ENCODE measurements around the gene PMIS2.

The PMIS2 gene

GRCh38 chr19:35556846-35557538 lies 29.0 kb upstream of the PMIS2 start:
- DNase-seq (ENCODE audit: low spot score) = no peak

GRCh38 chr19:35557539-35558399 lies 28.2 kb upstream of the PMIS2 start:
- peak; percentile 36 for DNase-seq (ENCODE audit: low spot score)

DNA sequence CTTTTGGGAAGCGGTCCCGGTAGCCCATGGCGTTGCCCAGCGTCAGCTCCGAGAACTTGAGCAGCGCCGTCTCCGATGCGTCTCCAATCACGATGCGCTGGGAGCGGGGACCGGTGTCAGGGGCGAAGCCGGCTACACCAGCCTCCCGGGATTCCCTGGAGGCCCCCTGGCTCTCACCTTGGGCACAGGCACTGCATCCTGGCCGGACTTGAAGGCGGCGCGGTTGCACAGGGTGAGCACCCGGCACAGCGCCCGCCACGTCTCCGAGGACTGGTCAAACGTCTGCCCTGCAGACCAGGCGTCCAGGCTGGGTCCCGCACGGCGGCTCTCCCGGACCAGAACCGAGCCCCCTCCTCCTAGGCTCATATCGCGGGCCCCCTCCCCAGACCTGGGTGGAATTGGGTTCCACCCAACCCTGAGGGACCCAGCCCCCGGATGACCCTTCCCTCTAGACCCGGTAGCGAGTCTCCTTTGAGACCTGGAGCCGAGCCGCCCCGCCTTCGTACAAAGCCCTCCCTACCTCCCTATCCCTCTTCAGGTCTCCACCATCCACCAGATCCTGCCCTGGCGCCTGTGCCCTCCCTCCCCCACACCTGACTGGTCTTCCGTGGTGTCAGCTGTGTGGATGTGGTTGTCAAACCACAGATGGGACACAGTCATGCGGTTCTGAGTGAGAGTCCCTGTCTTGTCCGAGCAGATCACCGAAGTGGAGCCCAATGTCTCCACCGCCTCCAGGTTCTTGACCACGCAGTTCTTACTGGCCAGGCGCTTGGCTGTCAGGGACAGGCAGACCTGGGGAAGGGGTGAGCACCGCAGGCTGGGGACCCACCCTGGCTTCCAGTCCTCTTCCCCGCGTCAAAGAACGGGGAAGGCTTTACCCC lies 27.3 kb upstream of the PMIS2 start:
- no peak for DNase-seq (ENCODE audit: low spot score)

DNA sequence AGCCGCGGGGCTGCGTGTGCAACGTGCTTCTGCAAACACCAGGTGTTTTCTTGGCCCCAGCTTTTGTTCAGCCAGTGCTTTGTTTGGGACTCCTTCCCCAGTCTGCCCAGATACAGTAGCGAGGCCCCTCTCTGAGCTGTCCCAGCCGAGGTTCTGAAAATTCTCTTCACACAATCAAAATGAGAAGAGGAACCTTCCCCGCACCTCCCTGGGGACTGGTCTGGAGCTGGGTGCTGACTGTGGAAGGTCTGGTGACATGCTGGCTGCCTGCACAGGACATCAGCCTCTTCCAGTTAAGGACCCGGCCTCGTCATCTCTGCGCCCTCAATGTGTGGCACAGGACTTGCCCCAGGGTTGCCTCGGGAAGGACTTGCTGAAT lies 26.7 kb upstream of the PMIS2 start:
- DNase-seq (ENCODE audit: low spot score) = no peak

GRCh38 chr19:35559781-35560180 lies 26.2 kb upstream of the PMIS2 start:
- no peak for DNase-seq (ENCODE audit: low spot score)

DNA sequence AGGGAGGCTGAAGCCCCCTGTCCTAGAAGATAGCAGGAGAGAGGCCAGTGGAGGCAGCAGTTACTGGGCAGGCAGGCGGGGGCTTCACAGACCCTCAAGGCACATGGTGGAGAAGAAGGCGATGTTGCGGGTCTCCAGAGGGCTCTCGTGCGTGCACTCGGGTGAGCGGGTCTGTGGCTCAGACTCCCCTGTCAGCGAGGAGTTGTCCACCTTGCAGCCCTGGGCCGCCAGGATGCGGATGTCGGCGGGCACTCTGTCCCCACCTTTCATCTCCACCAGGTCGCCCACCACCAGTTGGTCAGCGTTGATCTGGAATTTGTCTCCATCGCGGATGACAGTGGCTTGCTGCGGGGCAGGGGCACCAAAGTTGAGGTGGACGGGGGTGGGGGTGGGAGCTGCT lies 25.7 kb upstream of the PMIS2 start:
- DNase-seq (ENCODE audit: low spot score) = no peak

DNA sequence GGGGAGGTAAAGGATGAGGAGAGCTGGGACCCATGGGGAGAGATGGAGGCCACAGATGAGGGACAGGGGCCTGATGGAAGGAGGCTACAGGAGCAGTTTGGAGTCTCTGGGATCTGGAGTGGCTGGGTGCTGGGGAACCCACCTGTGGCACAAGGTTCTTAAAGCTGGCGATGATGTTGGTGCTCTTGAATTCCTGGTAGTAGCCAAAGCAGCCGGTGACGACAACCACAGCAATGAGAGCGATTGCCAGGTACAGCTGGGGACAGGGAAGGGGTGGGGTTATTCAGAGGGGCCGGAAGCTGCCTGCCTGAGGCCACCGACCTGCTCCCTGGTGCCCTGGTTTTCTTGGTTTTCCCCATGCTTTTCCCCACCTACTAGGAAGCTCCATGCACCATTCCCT lies 25.3 kb upstream of the PMIS2 start:
- no peak for DNase-seq (ENCODE audit: low spot score)

GRCh38 chr19:35561436-35561835 lies 24.5 kb upstream of the PMIS2 start:
- no peak for DNase-seq (ENCODE audit: low spot score)

GRCh38 chr19:35562336-35562735 lies 23.6 kb upstream of the PMIS2 start:
- DNase-seq (ENCODE audit: low spot score) = no peak

- DNase-seq (ENCODE audit: low spot score) = no peak
These were observed 23.2 kb upstream of the PMIS2 start for GRCh38 chr19:35562776-35563175.

- no peak for DNase-seq (ENCODE audit: low spot score)
These were observed 22.7 kb upstream of the PMIS2 start, which contains the start of gene ATP4A for GRCh38 chr19:35563207-35563829. TSS of gene ATP4A (minus strand) at chr19:35563658. CDS start at chr19:35563629, 29 bp downstream.

DNA sequence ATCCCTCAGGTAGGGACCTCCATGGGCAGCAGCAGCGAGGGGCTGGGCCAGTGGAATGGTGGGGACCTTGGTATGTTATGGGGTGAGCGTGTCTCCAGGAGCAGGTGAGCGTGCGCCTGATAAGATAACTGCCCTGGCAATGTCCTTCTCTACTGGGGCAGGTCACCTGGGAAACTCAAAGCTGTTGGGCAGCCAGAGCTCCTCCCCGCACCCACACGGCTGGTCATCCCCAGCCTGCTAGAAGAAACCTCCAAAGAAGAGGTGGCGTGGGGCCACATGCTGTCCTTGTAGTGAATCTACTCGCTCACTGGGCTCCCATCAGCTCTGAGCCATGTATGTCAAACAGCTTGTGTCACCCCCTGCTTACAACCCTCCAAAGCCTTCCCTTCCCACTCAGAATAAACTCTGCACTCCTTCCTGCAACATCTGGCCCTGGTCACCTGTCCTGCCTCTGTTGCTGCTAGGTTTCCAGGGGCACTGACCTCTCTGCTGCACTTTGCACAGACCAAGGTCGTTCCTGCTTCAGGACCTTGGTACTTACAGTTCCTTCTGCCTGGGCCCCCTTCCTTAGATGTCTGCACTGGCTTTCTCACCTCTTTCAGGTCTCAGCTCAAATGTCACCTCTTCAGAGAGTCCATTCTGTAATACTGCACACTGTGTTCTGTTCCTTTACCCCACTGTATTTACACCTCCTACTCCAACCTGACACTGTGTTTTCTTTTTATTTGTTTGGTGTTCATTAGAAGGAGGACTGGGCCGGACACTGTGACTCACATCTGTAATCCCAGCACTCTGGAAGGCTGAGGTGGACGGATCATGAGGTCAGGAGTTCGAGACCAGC lies 20.7 kb upstream of the PMIS2 start:
- no peak for DNase-seq (ENCODE audit: low spot score)

- no peak for DNase-seq (ENCODE audit: low spot score)
These were observed 19.2 kb upstream of the PMIS2 start for GRCh38 chr19:35566738-35567137.

- DNase-seq (ENCODE audit: low spot score) = no peak
These were observed 16.6 kb upstream of the PMIS2 start for GRCh38 chr19:35569281-35569781.

- DNase-seq (ENCODE audit: low spot score) = no peak
These were observed 14.5 kb upstream of the PMIS2 start for GRCh38 chr19:35571406-35571965.

DNA sequence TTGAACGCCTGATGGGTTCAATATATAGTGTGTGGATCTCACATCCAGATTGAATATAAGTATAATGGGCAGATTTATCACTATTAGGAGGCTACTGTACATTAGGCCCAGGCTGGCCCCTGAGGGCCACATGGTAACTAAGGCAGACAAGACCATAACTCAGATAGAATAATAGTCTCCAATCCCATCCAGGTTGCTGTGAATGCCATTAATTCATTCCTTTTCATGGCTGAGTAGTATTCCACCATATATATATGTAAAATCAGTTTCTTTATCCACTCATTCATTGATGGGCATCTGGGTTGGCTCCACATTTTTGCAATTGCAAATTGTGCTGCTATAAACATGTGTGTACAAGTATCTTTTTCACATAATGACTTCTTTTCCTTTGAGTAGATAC lies 8.1 kb upstream of the PMIS2 start:
- no peak for DNase-seq (ENCODE audit: low spot score)

- no peak for DNase-seq (ENCODE audit: low spot score)
These were observed 7.3 kb upstream of the PMIS2 start for GRCh38 chr19:35578707-35579106.

DNA sequence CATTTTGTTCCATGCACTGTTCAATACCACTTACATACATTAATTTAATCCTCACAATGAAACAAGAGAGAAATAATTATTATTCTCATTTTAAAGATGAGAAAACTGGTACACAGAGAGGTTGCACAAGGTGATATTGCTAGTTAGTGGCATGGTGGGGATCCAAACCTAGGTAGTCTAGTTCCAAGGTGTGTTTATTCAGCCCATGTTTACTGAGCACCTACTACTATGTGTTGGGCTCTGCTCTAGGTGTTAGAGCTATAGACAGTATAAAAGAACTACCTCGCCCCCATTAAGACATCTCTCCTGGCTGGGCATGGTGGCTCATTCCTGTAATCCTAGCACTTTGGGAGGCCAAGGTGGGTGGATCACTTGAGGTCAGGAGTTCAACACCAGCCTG lies 3.2 kb upstream of the PMIS2 start:
- no peak for DNase-seq (ENCODE audit: low spot score)

- DNase-seq (ENCODE audit: low spot score) = no peak
These were observed 1.3 kb downstream of the PMIS2 start for GRCh38 chr19:35587321-35587720.

DNA sequence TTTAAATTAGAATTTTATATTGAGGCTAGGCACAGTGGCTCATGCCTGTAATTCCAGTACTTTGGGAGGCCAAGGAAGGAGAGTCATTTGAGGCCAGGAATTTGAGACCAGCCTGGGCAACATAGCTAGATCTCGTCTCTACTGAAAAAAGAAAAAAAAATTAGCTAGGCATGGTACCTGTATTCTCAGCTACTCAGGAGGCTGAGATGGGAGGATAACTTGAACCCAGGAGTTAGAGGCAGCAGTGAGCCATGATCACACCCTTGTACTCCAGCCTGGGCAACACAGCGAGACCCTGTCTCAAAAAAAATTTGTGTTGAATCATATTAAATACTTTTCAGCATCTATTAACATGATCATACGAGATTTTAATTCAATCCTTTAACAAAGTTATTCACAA lies 4.9 kb downstream of the PMIS2 start:
- no peak for DNase-seq (ENCODE audit: low spot score)

DNA sequence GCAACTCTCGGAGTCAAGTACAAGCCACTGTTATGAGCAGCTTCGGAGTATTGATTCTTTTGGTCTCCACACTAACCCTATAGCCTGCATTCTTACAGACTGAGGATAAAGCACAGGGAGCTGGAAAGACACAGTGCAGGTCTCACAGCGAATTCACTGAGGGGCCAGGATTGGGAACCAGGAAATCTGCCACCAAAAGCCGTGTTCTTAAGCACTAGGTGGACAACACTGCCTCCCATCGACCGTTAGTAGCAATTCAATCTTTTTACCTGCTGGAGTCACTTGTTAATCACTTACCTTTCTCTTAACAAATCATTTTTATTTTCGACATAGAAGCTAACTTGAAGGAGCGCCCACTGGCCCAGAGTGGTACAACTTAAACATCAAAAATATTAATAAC lies 6.3 kb downstream of the PMIS2 start:
- peak; percentile 21 for DNase-seq (ENCODE audit: low spot score)
